H1 (cell line): ENCODE measurements around the gene RNF166.

Experiments
- GABPA ChIP-seq: IDR thresholded peaks from 2 replicates; pipeline ENCODE4 v1.6.1; 2011; ENCODE audit warnings: mild to moderate bottlenecking, low read length, moderate library complexity, borderline replicate concordance; ENCODE audit not compliant: insufficient read depth
- MAFK ChIP-seq: IDR thresholded peaks from 2 replicates; pipeline ENCODE4 v1.6.1; 2012; ENCODE audit warnings: low read depth, mild to moderate bottlenecking, improper control_type of control experiment, low read length
- TF ChIP-seq, protein P1 (sequence below), 3 experiments: IDR thresholded peaks; 1 replicate in 2 of 3; 2 replicates in 1 of 3; pipeline versions ENCODE4 v1.5.1 to v1.6.1; 2011; ENCODE audit warnings: low read length in 3 of 3, mild to moderate bottlenecking in 3 of 3, inconsistent platforms in 2 of 3, low read depth in 1 of 3, moderate library complexity in 1 of 3; ENCODE audit not compliant: insufficient read depth in 1 of 3; ENCODE audit errors: control extremely low read depth in 1 of 3

DNA sequence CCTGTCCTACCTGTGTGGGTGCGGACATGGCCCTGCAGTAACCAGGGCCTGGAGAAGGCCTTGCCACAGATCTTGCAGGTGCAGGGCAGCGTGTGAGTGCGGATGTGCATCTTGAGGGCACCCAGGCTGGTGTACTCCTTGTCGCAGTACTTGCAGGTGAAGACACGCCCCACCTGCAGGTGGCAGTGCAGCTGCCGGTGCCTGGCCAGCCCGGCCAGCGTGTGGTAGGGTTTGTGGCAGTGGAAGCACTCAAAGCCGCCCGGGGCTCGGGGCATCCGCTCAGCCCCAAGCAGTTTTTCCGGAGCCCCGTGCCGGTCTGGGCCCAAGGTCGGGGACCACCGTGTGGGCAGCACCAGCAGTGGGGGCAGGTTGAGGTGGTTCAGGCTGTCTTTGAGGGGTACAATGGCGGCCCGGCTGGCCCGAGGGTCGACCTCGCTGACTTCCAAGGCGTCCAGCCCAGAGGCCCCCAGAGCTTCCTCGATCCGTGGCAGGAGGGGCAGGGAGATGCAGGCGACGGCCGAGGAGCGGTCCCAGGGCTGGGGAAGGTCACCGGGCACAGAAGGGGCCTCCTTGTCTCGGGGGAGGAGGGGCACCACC is 25.0 kb downstream of the RNF166 start:
- TF ChIP-seq MAFK (no peak), GABPA (peak; percentile 67; the same call in 1 of the 2 replicates)
- TF ChIP-seq, protein P1, sequence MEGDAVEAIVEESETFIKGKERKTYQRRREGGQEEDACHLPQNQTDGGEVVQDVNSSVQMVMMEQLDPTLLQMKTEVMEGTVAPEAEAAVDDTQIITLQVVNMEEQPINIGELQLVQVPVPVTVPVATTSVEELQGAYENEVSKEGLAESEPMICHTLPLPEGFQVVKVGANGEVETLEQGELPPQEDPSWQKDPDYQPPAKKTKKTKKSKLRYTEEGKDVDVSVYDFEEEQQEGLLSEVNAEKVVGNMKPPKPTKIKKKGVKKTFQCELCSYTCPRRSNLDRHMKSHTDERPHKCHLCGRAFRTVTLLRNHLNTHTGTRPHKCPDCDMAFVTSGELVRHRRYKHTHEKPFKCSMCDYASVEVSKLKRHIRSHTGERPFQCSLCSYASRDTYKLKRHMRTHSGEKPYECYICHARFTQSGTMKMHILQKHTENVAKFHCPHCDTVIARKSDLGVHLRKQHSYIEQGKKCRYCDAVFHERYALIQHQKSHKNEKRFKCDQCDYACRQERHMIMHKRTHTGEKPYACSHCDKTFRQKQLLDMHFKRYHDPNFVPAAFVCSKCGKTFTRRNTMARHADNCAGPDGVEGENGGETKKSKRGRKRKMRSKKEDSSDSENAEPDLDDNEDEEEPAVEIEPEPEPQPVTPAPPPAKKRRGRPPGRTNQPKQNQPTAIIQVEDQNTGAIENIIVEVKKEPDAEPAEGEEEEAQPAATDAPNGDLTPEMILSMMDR (IDR thresholded peaks at IDR 0.05; ENCODE audit: control extremely low read depth in 1 of 3, insufficient read depth in 1 of 3, low read depth in 1 of 3, low read length in 3 of 3), result peak; percentile 77 to 92 (median 88)
